Astrocyte (in vitro differentiated cells and primary cell): ENCODE data around the gene WNT7A.

Experiments used
- EZH2 ChIP-seq: IDR thresholded peaks from 2 replicates; pipeline ENCODE4 v1.6.1; 2012; ENCODE audit warnings: mild to moderate bottlenecking, low read length, inconsistent platforms; ENCODE audit not compliant: insufficient read depth
- TF ChIP-seq, protein P1 (sequence below): IDR thresholded peaks from 2 replicates; pipeline ENCODE4 v1.5.1; 2011; ENCODE audit warnings: low read depth, mild to moderate bottlenecking, inconsistent platforms, low read length, moderate library complexity; ENCODE audit not compliant: insufficient read depth

DNA sequence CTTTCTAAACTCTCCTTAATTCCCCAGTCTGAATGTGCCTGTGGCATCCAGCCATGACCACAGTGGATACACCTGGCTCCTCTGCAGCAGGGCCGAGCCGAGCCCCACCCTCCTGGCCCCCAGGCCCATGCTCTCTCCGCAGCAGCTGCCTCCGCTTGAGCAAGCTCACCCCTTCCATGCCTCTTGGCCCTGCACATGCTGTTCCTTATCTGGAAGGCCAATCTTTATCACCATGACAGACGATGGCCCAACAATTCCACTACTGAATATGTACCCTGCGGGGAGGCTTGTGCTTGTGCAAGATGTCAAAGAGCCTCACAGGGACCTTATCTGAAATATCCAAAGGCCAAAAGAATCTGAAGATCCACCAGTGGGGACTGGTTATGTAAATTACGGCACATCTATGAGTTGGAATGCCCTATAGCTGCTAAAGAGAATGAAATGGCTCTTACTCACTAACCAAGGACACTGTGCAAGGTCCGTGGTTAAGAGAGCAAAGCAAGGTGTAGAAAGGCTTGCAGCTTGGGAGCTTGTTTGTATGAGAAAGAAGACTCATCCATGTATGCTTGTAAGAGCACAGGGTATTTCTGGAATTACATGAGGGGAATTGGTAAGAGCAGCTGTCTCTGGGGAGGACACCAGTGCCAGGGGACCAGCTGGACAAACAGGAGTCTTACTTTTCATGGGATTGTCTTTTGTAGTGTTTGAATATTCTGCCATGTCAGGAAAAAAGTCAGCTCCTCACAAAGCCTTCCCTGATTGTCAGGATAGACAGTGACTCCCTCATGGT lies 55.2 kb downstream of the WNT7A start:
- TF ChIP-seq EZH2 = no peak
- TF ChIP-seq, protein P1, sequence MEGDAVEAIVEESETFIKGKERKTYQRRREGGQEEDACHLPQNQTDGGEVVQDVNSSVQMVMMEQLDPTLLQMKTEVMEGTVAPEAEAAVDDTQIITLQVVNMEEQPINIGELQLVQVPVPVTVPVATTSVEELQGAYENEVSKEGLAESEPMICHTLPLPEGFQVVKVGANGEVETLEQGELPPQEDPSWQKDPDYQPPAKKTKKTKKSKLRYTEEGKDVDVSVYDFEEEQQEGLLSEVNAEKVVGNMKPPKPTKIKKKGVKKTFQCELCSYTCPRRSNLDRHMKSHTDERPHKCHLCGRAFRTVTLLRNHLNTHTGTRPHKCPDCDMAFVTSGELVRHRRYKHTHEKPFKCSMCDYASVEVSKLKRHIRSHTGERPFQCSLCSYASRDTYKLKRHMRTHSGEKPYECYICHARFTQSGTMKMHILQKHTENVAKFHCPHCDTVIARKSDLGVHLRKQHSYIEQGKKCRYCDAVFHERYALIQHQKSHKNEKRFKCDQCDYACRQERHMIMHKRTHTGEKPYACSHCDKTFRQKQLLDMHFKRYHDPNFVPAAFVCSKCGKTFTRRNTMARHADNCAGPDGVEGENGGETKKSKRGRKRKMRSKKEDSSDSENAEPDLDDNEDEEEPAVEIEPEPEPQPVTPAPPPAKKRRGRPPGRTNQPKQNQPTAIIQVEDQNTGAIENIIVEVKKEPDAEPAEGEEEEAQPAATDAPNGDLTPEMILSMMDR = no peak
